GM12878 (cell line): ENCODE data around the gene CTNNA3. TPM values are rescaled to one million over a fixed set of nuclear protein-coding genes. Genes with fewer than 3 reads are reported as not detected.

Source experiments
- ATAC-seq: fragments of 200-7000 bp; cut with Tn5 transposase; 3 replicates; pipeline ENCODE4 v1.9.1; 2020; ENCODE audit warnings: mild to moderate bottlenecking, moderate library complexity
- BruUV-seq: library from RNA; stranded (reverse); fragments of 400-500 nt; replicated peaks from 2 replicates; lab custom pipeline; 2021; lab: Mats Ljungman, UMichigan
- CTCF ChIA-PET: fragments of 300-600 bp; sonication (Branson Sonifier 250); formaldehyde crosslinking; extraction: SDS; loops from one replicate; lab custom pipeline; 2021; ENCODE audit warnings: inconsistent platforms; lab: Yijun Ruan, JAX
- POLR2A ChIA-PET: fragments of 350-600 bp; formaldehyde crosslinking; extraction: SDS; loops from one replicate; lab custom pipeline; 2021; ENCODE audit warnings: inconsistent platforms; lab: Charles Lee
- RAD21 ChIA-PET: fragments of 300-600 bp; sonication (Branson Sonifier 250); formaldehyde crosslinking; loops from one replicate; lab custom pipeline; 2023; ENCODE audit warnings: antibody characterized with exemption; ENCODE audit not compliant: unreplicated experiment; lab: Charles Lee
- SMC1A ChIA-PET: fragments of 300-600 bp; sonication (Branson Sonifier 250); formaldehyde crosslinking; loops from one replicate; lab custom pipeline; 2023; ENCODE audit not compliant: unreplicated experiment, uncharacterized antibody; lab: Charles Lee
- DNase-seq: peaks from one replicate; pipeline ENCODE4 v3.0.0-alpha.2; 2011; ENCODE audit warnings: low read depth, low spot score
- FAIRE-seq: peaks from 3 replicates; lab custom pipeline; 2011; peaks lifted over from hg19 to GRCh38; lab: Jason Lieb, UNC
- H2AFZ ChIP-seq: 2 replicates; pipeline ENCODE4 v1.6.0; 2011; ENCODE audit warnings: low read depth, low read length, control low read depth; ENCODE audit not compliant: control insufficient read depth
- H3K27ac ChIP-seq: 2 replicates; pipeline ENCODE4 v1.5.1; 2011; ENCODE audit warnings: control low read depth; ENCODE audit not compliant: control insufficient read depth, insufficient read depth
- H3K27me3 ChIP-seq, 2 experiments: replicated peaks in 1 of 2; 2 replicates each; pipeline versions ENCODE4 v1.6.0 to v1.6.1; 2011; ENCODE audit warnings: low read length in 1 of 2; ENCODE audit not compliant: control insufficient read depth in 2 of 2, insufficient read depth in 2 of 2
- H3K36me3 ChIP-seq, 2 experiments: 2 replicates each; pipeline ENCODE4 v1.5.1; 2011; ENCODE audit warnings: low read length in 1 of 2; ENCODE audit not compliant: control insufficient read depth in 2 of 2, insufficient read depth in 2 of 2
- H3K4me1 ChIP-seq: 2 replicates; pipeline ENCODE4 v1.6.1; 2011; ENCODE audit warnings: mild to moderate bottlenecking, low read length, moderate library complexity, mixed read lengths; ENCODE audit not compliant: control insufficient read depth, insufficient read depth
- H3K4me2 ChIP-seq: 2 replicates; pipeline ENCODE4 v1.6.0; 2011; ENCODE audit warnings: control low read depth; ENCODE audit not compliant: control insufficient read depth, insufficient read depth
- H3K4me3 ChIP-seq: fragments of 200-600 bp; sonication (generic); 2 replicates; pipeline ENCODE4 v1.5.1; 2016
- H3K79me2 ChIP-seq: 2 replicates; pipeline ENCODE4 v1.6.0; 2011; ENCODE audit warnings: low read length; ENCODE audit not compliant: control insufficient read depth, insufficient read depth
- H3K9ac ChIP-seq: 2 replicates; pipeline ENCODE4 v1.8.0; 2011; ENCODE audit warnings: low read length, control low read depth, mixed read lengths; ENCODE audit not compliant: control insufficient read depth, insufficient read depth
- H3K9me3 ChIP-seq: replicated peaks from 3 replicates; pipeline ENCODE4 v1.5.1; 2011; ENCODE audit warnings: mild to moderate bottlenecking, low read length; ENCODE audit not compliant: control insufficient read depth, insufficient read depth
- H4K20me1 ChIP-seq: 2 replicates; pipeline ENCODE4 v1.6.0; 2011; ENCODE audit not compliant: control insufficient read depth, insufficient read depth
- BRCA1 ChIP-seq: IDR thresholded peaks from 2 replicates; pipeline ENCODE4 v1.6.1; 2011; ENCODE audit warnings: low read depth, low read length, improper control_type of control experiment
- KLF5 ChIP-seq: fragments of 450-650 bp; IDR thresholded peaks from 2 replicates; pipeline ENCODE4 v1.6.1; 2014; ENCODE audit warnings: mild to moderate bottlenecking; ENCODE audit not compliant: partially characterized antibody
- NR2C1 ChIP-seq: fragments of 450-650 bp; IDR thresholded peaks from 2 replicates; pipeline ENCODE4 v1.6.1; 2017; ENCODE audit warnings: antibody characterized with exemption, mild to moderate bottlenecking, moderate library complexity
- STAT3 ChIP-seq: IDR thresholded peaks from 2 replicates; pipeline ENCODE4 v1.6.1; 2011; ENCODE audit warnings: low read depth, low read length, improper control_type of control experiment
- ZBED1 ChIP-seq: IDR thresholded peaks from 2 replicates; pipeline ENCODE4 v1.6.1; 2016; ENCODE audit warnings: borderline replicate concordance
- WGBS: methylation state at CpG from one replicate; pipeline ENCODE4 v1.1.6; 2016; ENCODE audit warnings: low lambda C conversion rate; ENCODE audit not compliant: insufficient replicate concordance, insufficient coverage; ENCODE audit errors: missing lambda C conversion rate; 5-methylcytosine and 5-hydroxymethylcytosine counted together
- in situ Hi-C: fragments of 300-500 bp; cut with MboI; formaldehyde crosslinking; loops from 9 replicates; pipeline ENCODE4 v1.14.3; 2018; ENCODE audit warnings: mixed read lengths
- intact Hi-C: fragments of 100-400 bp; cut with micrococcal nuclease; formaldehyde crosslinking; loops from one replicate; pipeline ENCODE4 v1.14.2; 2022; ENCODE audit not compliant: unreplicated experiment
- polyA plus RNA-seq, 11 experiments: library from polyadenylated mRNA; depleted of rRNA in 4 of 11; unstranded in 6 of 11; stranded (reverse) in 5 of 11; fragments of >200 nt; fragmentation: Nextera tagmentation in 4 of 11; fragmentation: Illumina TruSeq in 1 of 11; extraction: Ambion mirVana in 4 of 11; extraction: Trizol in 1 of 11; gene quantifications; 1 replicate in 1 of 11; 2 replicates in 10 of 11; pipeline versions ENCODE4 v1.2.1 to v1.2.3, GENCODE V29; 2011 to 2016; ENCODE audit warnings: inconsistent platforms in 2 of 11, missing spikeins in 2 of 11, low read depth in 1 of 11
- total RNA-seq, 4 experiments: library from RNA; depleted of rRNA in 3 of 4; stranded (reverse); fragments of >200 nt in 3 of 4; fragmentation: Illumina TruSeq in 1 of 4; extraction: Trizol in 1 of 4; gene quantifications; 2 replicates each; pipeline versions ENCODE4 v1.2.1 to v1.2.3, GENCODE V29; 2013 to 2021
- TF ChIP-seq, protein P1 (sequence below): fragments of 450-650 bp; formaldehyde crosslinking; IDR thresholded peaks from 2 replicates; pipeline ENCODE4 v1.4.0; 2022; ENCODE audit warnings: mild to moderate bottlenecking, moderate library complexity
- TF ChIP-seq, protein P2 (sequence below): fragments of 150-350 bp; IDR thresholded peaks from 2 replicates; pipeline ENCODE4 v1.6.1; 2014; ENCODE audit warnings: mild to moderate bottlenecking, low read depth, low read length

CTNNA3 gene
- total and polyA plus RNA-seq, 10 of the 15 experiments (the other 5 are each of a cell fraction or from before 2014, with no cell fraction given) = under 0.01 to 4.5 (median 0.22) TPM; not detected in 2

DNA sequence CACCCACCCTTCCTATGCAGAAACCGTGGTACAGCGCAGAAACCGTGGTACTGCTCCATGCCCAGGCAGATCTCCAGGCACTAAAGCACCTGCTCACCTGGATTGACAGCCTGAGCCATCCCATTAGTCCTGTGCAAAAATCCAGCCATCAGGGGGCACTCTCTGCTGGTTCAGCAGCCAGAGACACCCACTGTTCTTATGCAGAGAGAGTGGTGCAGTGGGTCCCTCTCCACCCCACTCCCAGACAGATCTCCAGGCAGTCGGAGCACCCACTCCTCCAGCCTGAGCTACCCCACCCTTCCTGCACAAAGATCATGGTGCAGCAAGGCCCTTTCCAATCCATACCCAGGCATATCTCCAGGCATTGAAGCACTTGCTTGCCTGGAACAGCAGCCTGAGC, 219.8 kb downstream of the CTNNA3 start:
- no TSS peak for BruUV-seq
- intact Hi-C loops = no loop called here
- RAD21 ChIA-PET = no interaction called here
- H3K4me1 ChIP-seq = no peaks in the 10 kb centered on the region
- no peak overlapping the region for H3K27ac ChIP-seq
- ATAC-seq (no peak), DNase-seq (no peak)
- in situ Hi-C loops = no loop called here
- H3K4me3 ChIP-seq = no peak overlapping the region
- H3K9ac ChIP-seq = no peak overlapping the region
- H3K4me2 ChIP-seq = no peak overlapping the region
- 0% methylated on average over 4 of the region's 4 CpGs for WGBS
- H3K79me2 ChIP-seq = no peaks in the 10 kb centered on the region
- no peak overlapping the region for H2AFZ ChIP-seq
- no peaks in the 10 kb centered on the region for H3K36me3 ChIP-seq
- POLR2A ChIA-PET = no interaction called here
- no peaks in the 10 kb centered on the region for H4K20me1 ChIP-seq
- SMC1A ChIA-PET = no interaction called here
- CTCF ChIA-PET = no interaction called here
- no peaks in the 10 kb centered on the region; the same call in 2 of the 3 replicates for H3K9me3 ChIP-seq
- no peaks in the 10 kb centered on the region for H3K27me3 ChIP-seq
- TF ChIP-seq KLF5 = no peak
- TF ChIP-seq STAT3 = no peak
- no peak for TF ChIP-seq NR2C1
- TF ChIP-seq BRCA1 = no peak
- TF ChIP-seq, protein P1, sequence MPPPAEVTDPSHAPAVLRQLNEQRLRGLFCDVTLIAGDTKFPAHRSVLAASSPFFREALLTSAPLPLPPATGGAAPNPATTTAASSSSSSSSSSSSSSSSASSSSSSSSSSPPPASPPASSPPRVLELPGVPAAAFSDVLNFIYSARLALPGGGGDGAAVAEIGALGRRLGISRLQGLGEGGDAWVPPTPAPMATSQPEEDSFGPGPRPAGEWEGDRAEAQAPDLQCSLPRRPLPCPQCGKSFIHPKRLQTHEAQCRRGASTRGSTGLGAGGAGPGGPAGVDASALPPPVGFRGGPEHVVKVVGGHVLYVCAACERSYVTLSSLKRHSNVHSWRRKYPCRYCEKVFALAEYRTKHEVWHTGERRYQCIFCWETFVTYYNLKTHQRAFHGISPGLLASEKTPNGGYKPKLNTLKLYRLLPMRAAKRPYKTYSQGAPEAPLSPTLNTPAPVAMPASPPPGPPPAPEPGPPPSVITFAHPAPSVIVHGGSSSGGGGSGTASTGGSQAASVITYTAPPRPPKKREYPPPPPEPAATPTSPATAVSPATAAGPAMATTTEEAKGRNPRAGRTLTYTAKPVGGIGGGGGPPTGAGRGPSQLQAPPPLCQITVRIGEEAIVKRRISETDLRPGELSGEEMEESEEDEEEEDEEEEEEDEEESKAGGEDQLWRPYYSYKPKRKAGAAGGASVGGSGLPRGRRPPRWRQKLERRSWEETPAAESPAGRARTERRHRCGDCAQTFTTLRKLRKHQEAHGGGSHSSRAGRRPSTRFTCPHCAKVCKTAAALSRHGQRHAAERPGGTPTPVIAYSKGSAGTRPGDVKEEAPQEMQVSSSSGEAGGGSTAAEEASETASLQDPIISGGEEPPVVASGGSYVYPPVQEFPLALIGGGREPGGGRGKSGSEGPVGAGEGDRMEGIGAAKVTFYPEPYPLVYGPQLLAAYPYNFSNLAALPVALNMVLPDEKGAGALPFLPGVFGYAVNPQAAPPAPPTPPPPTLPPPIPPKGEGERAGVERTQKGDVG (CRISPR knock-in tag) = no peak
- TF ChIP-seq, protein P2, sequence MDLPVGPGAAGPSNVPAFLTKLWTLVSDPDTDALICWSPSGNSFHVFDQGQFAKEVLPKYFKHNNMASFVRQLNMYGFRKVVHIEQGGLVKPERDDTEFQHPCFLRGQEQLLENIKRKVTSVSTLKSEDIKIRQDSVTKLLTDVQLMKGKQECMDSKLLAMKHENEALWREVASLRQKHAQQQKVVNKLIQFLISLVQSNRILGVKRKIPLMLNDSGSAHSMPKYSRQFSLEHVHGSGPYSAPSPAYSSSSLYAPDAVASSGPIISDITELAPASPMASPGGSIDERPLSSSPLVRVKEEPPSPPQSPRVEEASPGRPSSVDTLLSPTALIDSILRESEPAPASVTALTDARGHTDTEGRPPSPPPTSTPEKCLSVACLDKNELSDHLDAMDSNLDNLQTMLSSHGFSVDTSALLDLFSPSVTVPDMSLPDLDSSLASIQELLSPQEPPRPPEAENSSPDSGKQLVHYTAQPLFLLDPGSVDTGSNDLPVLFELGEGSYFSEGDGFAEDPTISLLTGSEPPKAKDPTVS = no peak
- TF ChIP-seq ZBED1 = no peak
- TF ChIP-seq, all 136 proteins: peak for 0
- no peak for FAIRE-seq
